ENCODE measurements around the gene OR4D1.
"Not testable (repeated sequence)": the region's sequence is repeated elsewhere in the genome, so short reads cannot be mapped to it uniquely, and the experiment has no call there.

Gene OR4D1

GRCh38 chr17:58147930-58148434, at the start of gene OR4D1:
OR4D1 (plus strand) TSS chr17:58148384; CDS start chr17:58155154, 6,770 bp downstream.
- DNase-seq (no peak), ATAC-seq (no peak)

GRCh38 chr17:58100506-58100905, 47.7 kb upstream of the OR4D1 start:
- DNase-seq (no peak), ATAC-seq (no peak)

- DNase-seq, ATAC-seq: not testable (repeated sequence)
Measured at GRCh38 chr17:58101898-58102297, 46.3 kb upstream of the OR4D1 start.

GRCh38 chr17:58105093-58105492, 43.1 kb upstream of the OR4D1 start:
- DNase-seq, result no peak
- no peak for ATAC-seq

GRCh38 chr17:58107306-58107705, 40.9 kb upstream of the OR4D1 start:
- no peak for ATAC-seq
- DNase-seq, result no peak

- ATAC-seq (no peak), DNase-seq (no peak)
Measured at GRCh38 chr17:58109197-58109596, 39.0 kb upstream of the OR4D1 start.

- no peak for ATAC-seq
- no peak for DNase-seq
Measured at GRCh38 chr17:58110012-58110411, 38.2 kb upstream of the OR4D1 start.

- DNase-seq (no peak), ATAC-seq (no peak)
Measured at GRCh38 chr17:58111676-58112075, 36.5 kb upstream of the OR4D1 start.

- ATAC-seq, result peak; percentile 84
Measured at GRCh38 chr17:58112970-58113631, 35.1 kb upstream of the OR4D1 start.

GRCh38 chr17:58113947-58114346, 34.2 kb upstream of the OR4D1 start:
- DNase-seq, result no peak
- ATAC-seq, result no peak

More at GRCh38 chr17:58112970-58113631, 35.1 kb upstream of the OR4D1 start:
- DNase-seq, result peak; percentile 86

- ATAC-seq (no peak), DNase-seq (no peak)
Measured at GRCh38 chr17:58117382-58117781, 30.8 kb upstream of the OR4D1 start.

- DNase-seq (no peak), ATAC-seq (no peak)
Measured at GRCh38 chr17:58119491-58119890, 28.7 kb upstream of the OR4D1 start.

GRCh38 chr17:58120195-58120822, 27.9 kb upstream of the OR4D1 start:
- DNase-seq (peak; percentile 41), ATAC-seq (no peak)

- no peak for DNase-seq
- no peak for ATAC-seq
Measured at GRCh38 chr17:58121925-58122324, 26.3 kb upstream of the OR4D1 start.

GRCh38 chr17:58127846-58128245, 20.3 kb upstream of the OR4D1 start:
- no peak for ATAC-seq
- no peak for DNase-seq

GRCh38 chr17:58132697-58133096, 15.5 kb upstream of the OR4D1 start:
- not testable (repeated sequence) for DNase-seq, ATAC-seq

GRCh38 chr17:58136669-58137279, 11.4 kb upstream of the OR4D1 start:
- DNase-seq, result no peak
- no peak for ATAC-seq

- ATAC-seq, result no peak
- DNase-seq, result no peak
Measured at GRCh38 chr17:58141505-58141904, 6.7 kb upstream of the OR4D1 start.

GRCh38 chr17:58143335-58143734, 4.8 kb upstream of the OR4D1 start:
- not testable (repeated sequence) for ATAC-seq, DNase-seq

GRCh38 chr17:58144801-58145200, 3.4 kb upstream of the OR4D1 start:
- ATAC-seq (no peak), DNase-seq (no peak)

- ATAC-seq (no peak), DNase-seq (no peak)
Measured at GRCh38 chr17:58148609-58149008, 425 bp downstream of the OR4D1 start.

- ATAC-seq (no peak), DNase-seq (no peak)
Measured at GRCh38 chr17:58150394-58150793, 2.2 kb downstream of the OR4D1 start.

GRCh38 chr17:58153046-58153445, 4.9 kb downstream of the OR4D1 start:
- ATAC-seq (peak; percentile 57), DNase-seq (peak; percentile 46)
